ENCODE results near the gene RBMS1. TPM values are rescaled to one million over a fixed set of nuclear protein-coding genes. Genes with fewer than 3 reads are reported as not detected.

RBMS1 gene
- total and polyA plus RNA-seq, 2 of the 4 experiments (the other 2 are of a cell fraction), result 43.5 to 64.9 TPM

- Histone ChIP-seq H3K4ac (ENCODE audit: low read depth, low read length) (no peak overlapping the region), H3K9ac (ENCODE audit: low read depth, low read length) (no peak overlapping the region), H3K27ac (ENCODE audit: insufficient read depth, low read length) (no peak overlapping the region), H3K9me1 (ENCODE audit: insufficient read depth, low read length) (no peaks in the 10 kb centered on the region), H3K18ac (ENCODE audit: low read depth, low read length) (no peak overlapping the region), H3K9me3 (ENCODE audit: control insufficient read depth, insufficient read depth, low read length) (no peaks in the 10 kb centered on the region), H4K5ac (ENCODE audit: low read depth, low read length) (no peak overlapping the region), H3K4me1 (ENCODE audit: control insufficient read depth, insufficient read depth, low read length) (peaks cover 4% of the 10 kb centered on the region), H2AFZ (replicated peaks; ENCODE audit: low read length, poor library complexity) (no peak overlapping the region), H2AK9ac (replicated peaks; ENCODE audit: low read depth, low read length, poor library complexity) (no peak overlapping the region), H3K36me3 (ENCODE audit: control insufficient read depth, insufficient read depth, low read length) (no peaks in the 10 kb centered on the region), H3K4me2 (ENCODE audit: low read depth, low read length) (no peak overlapping the region), H4K8ac (ENCODE audit: low read depth in 2 of 2, low read length in 2 of 2) (no peak overlapping the region), H2BK20ac (ENCODE audit: low read depth, low read length) (no peak overlapping the region), H2AK5ac (ENCODE audit: low read depth, low read length) (no peak overlapping the region), H2BK5ac (ENCODE audit: low read depth, low read length, poor library complexity, severe bottlenecking) (no peak overlapping the region), H3K4me3 (ENCODE audit: insufficient read depth, low read depth, low read length) (no peak overlapping the region), H2BK120ac (ENCODE audit: low read depth, low read length) (no peak overlapping the region), H3K23ac (ENCODE audit: low read depth, low read length) (no peak overlapping the region), H2BK15ac (ENCODE audit: low read depth, low read length) (no peak overlapping the region), H3K27me3 (ENCODE audit: control insufficient read depth, insufficient read depth, low read length) (no peaks in the 10 kb centered on the region), H4K20me1 (ENCODE audit: insufficient read depth, low read length) (no peaks in the 10 kb centered on the region), H4K91ac (ENCODE audit: insufficient read depth, low read depth, low read length) (no peak overlapping the region; the same call in 1 of the 2 replicates), H3K79me1 (ENCODE audit: low read depth in 1 of 2, low read length in 2 of 2) (no peaks in the 10 kb centered on the region), H3K14ac (replicated peaks; ENCODE audit: low read depth, low read length) (no peak overlapping the region), H3K56ac (ENCODE audit: extremely low read depth, insufficient read depth, low read length) (no peak overlapping the region)
- intact Hi-C loops (cut with micrococcal nuclease), result no loop called here
- no CpG with 5 or more reads among the region's 12 CpGs for WGBS, 2 experiments (ENCODE audit: extremely low coverage in 2 of 2, insufficient read length in 1 of 2)
- ChIA-PET CTCF (interaction anchor here (0.6 to 0.9 kb wide), 2 partner anchors 189 to 387 kb away, joined by 3 read pairs; no protein-coding TSS in a partner anchor), POLR2A (ENCODE audit: unreplicated experiment) (no interaction called here)
- dilution Hi-C loops (cut with HindIII; ENCODE audit: low sequenced_read_pairs, unreplicated experiment), result no loop called here
- ATAC-seq (ENCODE audit: low read depth) (no peak), DNase-seq (no peak)
- in situ Hi-C loops (cut with MboI; ENCODE audit: low sequenced_read_pairs), result no loop called here
- no TSS peak for BruUV-seq (replicated peaks)
- no peak for TF ChIP-seq RCOR1 (IDR thresholded peaks at IDR 0.05; ENCODE audit: insufficient replicate concordance, low read length)
- no peak for TF ChIP-seq MAZ (IDR thresholded peaks at IDR 0.05; ENCODE audit: borderline replicate concordance, low read depth, low read length)
- no peak for TF ChIP-seq BHLHE40 (IDR thresholded peaks at IDR 0.05; ENCODE audit: low read depth, low read length)
- no peak for TF ChIP-seq FOS (IDR thresholded peaks at IDR 0.05; ENCODE audit: low read depth, low read length)
- TF ChIP-seq SMC3 (IDR thresholded peaks at IDR 0.05; ENCODE audit: low read depth, low read length), result no peak
- TF ChIP-seq RFX5 (IDR thresholded peaks at IDR 0.05; ENCODE audit: low read depth, low read length), result no peak
- no peak for TF ChIP-seq POLR2A (IDR thresholded peaks at IDR 0.05; ENCODE audit: low read depth, low read length)
- TF ChIP-seq CHD1 (IDR thresholded peaks at IDR 0.05; ENCODE audit: low read depth, low read length), result no peak
- no peak for TF ChIP-seq MAFK (IDR thresholded peaks at IDR 0.05; ENCODE audit: low read depth, low read length)
- no peak for TF ChIP-seq USF2 (IDR thresholded peaks at IDR 0.05; ENCODE audit: low read depth, low read length)
- no peak for TF ChIP-seq CTCF (conservative IDR thresholded peaks at IDR 0.05; ENCODE audit: low read depth, low read length)
- no peak for TF ChIP-seq CEBPB (IDR thresholded peaks at IDR 0.05; ENCODE audit: low read depth, low read length)
- TF ChIP-seq ELK1 (IDR thresholded peaks at IDR 0.05; ENCODE audit: borderline replicate concordance, low read depth, low read length), result no peak
- TF ChIP-seq NFE2L2 (IDR thresholded peaks at IDR 0.05; ENCODE audit: low read depth, low read length), result no peak
- TF ChIP-seq RAD21 (IDR thresholded peaks at IDR 0.05; ENCODE audit: low read length), result no peak
- no peak for TF ChIP-seq MXI1 (IDR thresholded peaks at IDR 0.05; ENCODE audit: borderline replicate concordance, low read depth, low read length)
These were observed 235.7 kb downstream of the RBMS1 start for GRCh38 chr2:160257743-160258491.

All from IMR-90 (cell line).